Gastroesophageal sphincter (tissue), 4 donors: ENCODE measurements around the gene CTIF. TPM values are rescaled to one million over a fixed set of nuclear protein-coding genes. Genes with fewer than 3 reads are reported as not detected.

Experiments used
- ATAC-seq: fragments of 150-250 bp; one replicate; pipeline ENCODE4 v1.9.1; 2016; ENCODE audit warnings: mild to moderate bottlenecking, moderate library complexity
- H3K27ac ChIP-seq, 4 donors: fragments of 200-600 bp; sonication (generic) in 3 of 4; 1 replicate in 3 of 4; 2 replicates in 1 of 4; pipeline ENCODE4 v1.5.1; 2016 to 2019
- H3K27me3 ChIP-seq: fragments of 200-600 bp; sonication (generic); one replicate; pipeline ENCODE4 v1.5.1; 2019
- H3K36me3 ChIP-seq, 2 donors: fragments of 200-600 bp; sonication (generic); one replicate each; pipeline ENCODE4 v1.5.1; 2019; ENCODE audit warnings: control low read depth in 1 of 2
- H3K4me1 ChIP-seq, 3 donors: fragments of 200-600 bp; sonication (generic); 1 replicate in 2 of 3; 2 replicates in 1 of 3; pipeline ENCODE4 v1.5.1; 2016 to 2019; ENCODE audit warnings: control low read depth in 2 of 3
- H3K4me3 ChIP-seq, 2 donors: fragments of 200-600 bp; sonication (generic); one replicate each; pipeline ENCODE4 v1.5.1; 2019; ENCODE audit warnings: mild to moderate bottlenecking in 1 of 2, moderate library complexity in 1 of 2
- H3K9me3 ChIP-seq, 3 donors: fragments of 200-600 bp; sonication (generic); one replicate each; pipeline ENCODE4 v1.5.1; 2017 to 2019; ENCODE audit warnings: control low read depth in 2 of 3
- CTCF ChIP-seq, 4 experiments: fragments of 200-600 bp in 2 of 4; fragments of 450-650 bp in 2 of 4; sonication (generic) in 1 of 4; IDR thresholded peaks; one replicate each; pipeline ENCODE4 v1.5.1; 2017 to 2019; ENCODE audit warnings: antibody characterized with exemption in 4 of 4, mild to moderate bottlenecking in 2 of 4, moderate library complexity in 2 of 4
- EP300 ChIP-seq: sonication (generic); formaldehyde crosslinking; IDR thresholded peaks from one replicate; pipeline ENCODE4 v1.6.1; 2017; ENCODE audit warnings: antibody characterized with exemption, mild to moderate bottlenecking
- POLR2A ChIP-seq, 2 donors: fragments of 450-650 bp; IDR thresholded peaks; one replicate each; pipeline ENCODE4 v1.6.1; 2017; ENCODE audit warnings: antibody characterized with exemption in 2 of 2, mild to moderate bottlenecking in 2 of 2, moderate library complexity in 1 of 2
- POLR2AphosphoS5 ChIP-seq: sonication (generic); formaldehyde crosslinking; IDR thresholded peaks from one replicate; pipeline ENCODE4 v1.6.1; 2017; ENCODE audit warnings: antibody characterized with exemption
- WGBS, 2 donors: methylation state at CpG; one replicate each; pipeline ENCODE4 v1.1.5; 2018; ENCODE audit warnings: low coverage in 1 of 2; 5-methylcytosine and 5-hydroxymethylcytosine counted together
- total RNA-seq, 4 donors: library from RNA; depleted of rRNA; stranded (reverse); fragments of >200 nt; gene quantifications; one replicate each; pipeline ENCODE4 v1.1.0, GENCODE V29; 2016

Gene CTIF
- total RNA-seq, 4 donors from 2014 or later, result 31.4 to 124 (median 78.1) TPM

DNA sequence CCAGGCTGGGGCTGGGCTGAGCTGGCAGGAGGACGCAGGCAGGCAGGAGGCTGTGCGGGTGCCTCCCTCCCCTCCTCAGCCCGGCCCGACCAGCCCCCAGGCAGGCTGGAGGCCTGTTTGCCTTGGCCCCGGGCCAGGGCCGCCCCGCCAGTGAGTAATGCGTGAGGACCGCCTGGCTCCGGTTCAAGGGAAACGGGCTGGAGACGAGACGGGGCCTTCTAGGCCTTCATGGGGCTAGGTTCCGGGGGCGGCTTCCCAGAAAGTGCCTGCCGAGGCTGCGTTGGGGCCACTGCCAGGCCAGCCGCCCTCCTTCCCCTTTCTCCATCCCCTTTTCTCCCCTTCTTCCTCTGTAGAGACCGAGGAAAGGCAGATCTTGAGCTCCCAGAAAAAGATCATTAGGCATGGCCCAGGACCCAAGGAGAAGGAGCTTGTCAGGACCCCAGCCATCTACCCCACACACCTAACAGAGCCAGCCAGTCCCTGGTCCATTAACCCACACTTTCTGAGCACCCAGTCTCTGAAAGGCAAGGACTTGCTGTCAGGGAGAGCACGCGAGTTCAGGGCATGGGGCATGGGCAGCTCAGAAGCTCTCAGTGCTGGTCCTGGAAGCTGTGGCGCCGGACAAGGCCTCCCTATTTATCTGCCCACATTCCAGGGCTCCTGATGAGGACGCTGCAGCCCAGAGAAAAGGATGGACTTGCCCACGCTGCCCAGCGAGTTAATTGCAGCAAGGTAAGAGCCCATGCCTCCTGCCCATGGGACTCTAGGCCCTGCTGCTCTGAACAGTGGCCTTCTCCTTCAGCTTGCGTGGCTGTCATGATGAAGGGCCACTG lies 363.4 kb downstream of the CTIF start:
- Histone ChIP-seq H3K27me3 (no peaks in the 10 kb centered on the region), H3K4me1 (peaks cover 0 to 23% (median 16%) of the 10 kb centered on the region in 3 donors), H3K9me3 (peaks cover 0 to 7% (median 0%) of the 10 kb centered on the region in 3 donors), H3K27ac (peak overlapping the region; percentile 4 to 81 (median 71)), H3K4me3 (no peak overlapping the region), H3K36me3 (no peaks in the 10 kb centered on the region)
- TF ChIP-seq CTCF (IDR thresholded peaks at IDR 0.05) (no peak), POLR2A (IDR thresholded peaks at IDR 0.05) (no peak), POLR2AphosphoS5 (peak; percentile 92), EP300 (no peak)
- WGBS, 2 donors, result 8 to 79% methylated on average over 4 to 12 of the region's 27 CpGs
- ATAC-seq, result peak; percentile 90

DNA sequence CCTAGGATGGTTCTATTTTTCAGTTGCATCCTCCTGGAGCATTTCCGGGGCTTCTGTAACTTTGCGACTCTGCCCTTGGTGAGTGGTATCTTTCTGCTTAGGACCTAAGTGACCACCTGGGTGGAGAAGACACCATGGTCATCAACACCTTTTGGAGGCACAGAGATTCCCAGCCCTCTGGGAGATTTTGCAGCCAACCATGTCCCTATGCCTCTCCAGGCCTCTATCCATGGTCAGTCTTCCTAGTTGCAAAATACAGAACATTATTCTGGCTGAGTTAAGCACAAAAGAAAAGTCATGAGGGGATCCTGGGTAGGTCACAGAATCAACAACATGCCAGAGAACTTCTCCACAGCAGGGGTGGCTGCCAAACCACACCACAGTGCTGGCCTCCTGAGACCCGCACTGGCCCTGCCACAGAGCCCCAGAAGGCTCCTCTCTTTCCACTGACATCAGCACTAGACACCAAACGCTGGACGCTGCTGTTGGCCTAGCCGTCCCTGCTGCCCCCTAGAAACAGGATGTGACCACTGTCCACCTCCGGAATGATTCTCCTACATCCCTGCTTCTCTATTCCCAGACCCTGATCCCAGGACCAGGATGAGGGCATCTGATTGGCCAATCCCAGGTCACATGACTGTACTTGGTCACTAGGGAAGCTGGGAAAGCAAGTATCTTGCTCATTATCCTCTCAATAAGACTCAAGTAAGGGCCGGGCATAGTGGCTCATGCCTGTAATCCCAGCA lies 364.2 kb downstream of the CTIF start:
- TF ChIP-seq POLR2AphosphoS5, result no peak
- no peak for TF ChIP-seq CTCF (IDR thresholded peaks at IDR 0.05)
- TF ChIP-seq POLR2A (IDR thresholded peaks at IDR 0.05), result no peak
- TF ChIP-seq EP300, result no peak
- H3K4me3 ChIP-seq, result no peak overlapping the region
- H3K27me3 ChIP-seq, result no peaks in the 10 kb centered on the region
- WGBS, 2 donors, result 80% methylated on average over 1 to 6 of the region's 8 CpGs
- H3K4me1 ChIP-seq, result peaks cover 0 to 18% (median 16%) of the 10 kb centered on the region in 3 donors
- peak; percentile 72 for ATAC-seq
- H3K9me3 ChIP-seq, result peaks cover 0 to 7% (median 0%) of the 10 kb centered on the region in 3 donors
- no peaks in the 10 kb centered on the region for H3K36me3 ChIP-seq
- peak overlapping the region in 3 of 4 donors; percentile 63 to 81 (median 79) for H3K27ac ChIP-seq

DNA sequence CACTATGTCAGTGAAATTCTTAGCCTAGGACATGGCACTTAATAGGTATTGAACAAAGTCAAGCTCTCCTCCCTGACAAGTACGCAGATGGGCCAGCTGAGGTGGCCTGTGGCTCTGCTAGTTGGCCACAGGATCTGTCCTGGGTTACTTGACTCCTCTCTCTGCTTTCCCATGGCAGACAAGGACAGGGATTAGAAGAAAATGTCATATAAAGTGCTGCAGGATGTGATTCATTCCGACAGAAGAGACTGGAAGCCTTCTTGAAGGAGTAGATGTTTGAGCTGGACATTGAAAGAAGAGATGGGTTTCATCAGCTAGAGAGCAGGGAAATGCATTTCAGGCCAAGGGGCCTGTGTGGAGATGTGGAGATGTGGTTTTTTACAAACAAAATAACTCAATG lies 365.3 kb downstream of the CTIF start:
- 94% methylated on average over 2 of the region's 2 CpGs for WGBS, 2 donors
- Histone ChIP-seq H3K27ac (no peak overlapping the region), H3K36me3 (no peaks in the 10 kb centered on the region), H3K4me3 (no peak overlapping the region), H3K9me3 (peaks cover 0 to 7% (median 0%) of the 10 kb centered on the region in 3 donors), H3K27me3 (no peaks in the 10 kb centered on the region), H3K4me1 (peaks cover 0 to 18% (median 16%) of the 10 kb centered on the region in 3 donors)
- no peak for TF ChIP-seq POLR2AphosphoS5
- TF ChIP-seq EP300, result no peak
- TF ChIP-seq POLR2A (IDR thresholded peaks at IDR 0.05), result no peak
- TF ChIP-seq CTCF (IDR thresholded peaks at IDR 0.05), result no peak
- no peak for ATAC-seq

GRCh38 chr18:48904847-48905394 lies 366.1 kb downstream of the CTIF start:
- Histone ChIP-seq H3K36me3 (no peaks in the 10 kb centered on the region), H3K9me3 (peaks cover 0 to 7% (median 0%) of the 10 kb centered on the region in 3 donors), H3K27ac (no peak overlapping the region), H3K27me3 (no peaks in the 10 kb centered on the region), H3K4me3 (no peak overlapping the region), H3K4me1 (peaks cover 0 to 18% (median 16%) of the 10 kb centered on the region in 3 donors)
- no peak for ATAC-seq
- no peak for TF ChIP-seq POLR2AphosphoS5
- TF ChIP-seq EP300, result no peak
- no peak for TF ChIP-seq CTCF (IDR thresholded peaks at IDR 0.05)
- TF ChIP-seq POLR2A (IDR thresholded peaks at IDR 0.05), result no peak
- 90 to 100% methylated on average over 1 to 3 of the region's 3 CpGs for WGBS, 2 donors
